HG03159 (cell line): ENCODE data around the gene CABP2.
"Not testable (repeated sequence)": the region's sequence is repeated elsewhere in the genome, so short reads cannot be mapped to it uniquely, and the experiment has no call there.

ENCODE experiments used
- ATAC-seq: cut with Tn5 transposase; IDR thresholded peaks from one replicate; pipeline ENCODE4 v1.9.1; 2021; ENCODE audit warnings: mild to moderate bottlenecking, moderate library complexity; ENCODE audit not compliant: unreplicated experiment

The CABP2 gene

GRCh38 chr11:67482275-67482826 is 40.9 kb downstream of the CABP2 start:
- ATAC-seq: peak; percentile 1

DNA sequence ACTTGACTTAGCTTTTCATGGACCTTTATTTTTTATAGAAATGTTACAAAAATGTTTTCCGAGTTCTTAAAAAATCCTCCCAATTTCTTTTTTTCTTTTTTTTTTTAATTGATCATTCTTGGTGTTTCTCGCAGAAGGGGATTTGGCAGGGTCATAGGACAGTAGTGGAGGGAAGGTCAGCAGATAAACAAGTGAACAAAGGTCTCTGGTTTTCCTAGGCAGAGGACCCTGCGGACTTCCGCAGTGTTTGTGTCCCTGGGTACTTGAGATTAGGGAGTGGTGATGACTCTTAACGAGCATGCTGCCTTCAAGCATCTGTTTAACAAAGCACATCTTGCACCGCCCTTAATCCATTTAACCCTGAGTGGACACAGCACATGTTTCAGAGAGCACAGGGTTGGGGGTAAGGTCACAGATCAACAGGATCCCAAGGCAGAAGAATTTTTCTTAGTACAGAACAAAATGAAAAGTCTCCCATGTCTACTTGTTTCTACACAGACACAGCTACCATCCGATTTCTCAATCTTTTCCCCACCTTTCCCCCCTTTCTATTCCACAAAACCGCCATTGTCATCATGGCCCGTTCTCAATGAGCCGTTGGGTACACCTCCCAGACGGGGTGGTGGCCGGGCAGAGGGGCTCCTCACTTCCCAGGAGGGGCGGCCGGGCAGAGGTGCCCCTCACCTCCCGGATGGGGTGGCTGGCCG is 45.7 kb downstream of the CABP2 start:
- not testable (repeated sequence) for ATAC-seq

DNA sequence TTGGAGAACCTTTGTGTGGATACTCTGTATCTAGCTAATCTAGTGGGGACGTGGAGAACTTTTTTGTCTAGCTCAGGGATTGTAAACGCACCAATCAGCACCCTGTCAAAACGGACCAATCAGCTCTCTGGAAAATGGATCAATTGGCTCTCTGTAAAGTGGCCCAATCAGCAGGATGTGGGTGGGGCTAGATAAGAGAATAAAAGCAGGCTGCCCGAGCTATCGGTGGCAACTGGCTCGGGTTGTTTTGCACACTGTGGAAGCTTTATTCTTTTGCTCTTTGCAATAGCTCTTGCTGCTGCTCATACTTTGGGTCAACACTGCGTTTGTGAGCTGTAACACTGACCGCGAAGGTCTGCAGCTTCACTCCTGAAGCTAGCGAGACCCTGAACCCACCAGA is 46.6 kb downstream of the CABP2 start:
- ATAC-seq: not testable (repeated sequence)

DNA sequence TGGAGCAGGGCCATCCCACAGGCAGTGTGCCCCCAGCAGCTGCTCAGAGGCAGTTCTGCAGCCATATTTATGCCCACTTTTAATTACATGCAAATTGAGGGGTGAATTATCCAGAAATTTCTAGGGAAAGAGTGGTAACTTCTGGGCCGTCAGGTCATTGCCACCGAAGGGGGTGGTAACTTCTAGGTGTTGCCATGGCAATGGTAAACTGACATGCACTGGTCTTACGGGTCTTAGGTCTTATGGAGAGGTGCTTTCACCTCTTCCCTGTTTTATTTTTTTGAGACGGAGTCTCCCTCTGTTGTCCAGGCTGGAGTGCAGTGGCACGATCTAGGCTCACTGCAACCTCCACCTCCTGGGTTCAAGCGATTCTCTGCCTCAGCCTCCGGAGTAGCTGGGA is 50.4 kb downstream of the CABP2 start:
- no peak for ATAC-seq

GRCh38 chr11:67470337-67471002 is 52.8 kb downstream of the CABP2 start:
- ATAC-seq: no peak

GRCh38 chr11:67469508-67469811 is 53.8 kb downstream of the CABP2 start:
- ATAC-seq: no peak
